ENCODE data around the gene CBLN3. TPM values are rescaled to one million over a fixed set of nuclear protein-coding genes. Genes with fewer than 3 reads are reported as not detected.

The CBLN3 gene
- total RNA-seq, 1 donor from 2014 or later, result 1.3 TPM

- TF ChIP-seq, protein P1, sequence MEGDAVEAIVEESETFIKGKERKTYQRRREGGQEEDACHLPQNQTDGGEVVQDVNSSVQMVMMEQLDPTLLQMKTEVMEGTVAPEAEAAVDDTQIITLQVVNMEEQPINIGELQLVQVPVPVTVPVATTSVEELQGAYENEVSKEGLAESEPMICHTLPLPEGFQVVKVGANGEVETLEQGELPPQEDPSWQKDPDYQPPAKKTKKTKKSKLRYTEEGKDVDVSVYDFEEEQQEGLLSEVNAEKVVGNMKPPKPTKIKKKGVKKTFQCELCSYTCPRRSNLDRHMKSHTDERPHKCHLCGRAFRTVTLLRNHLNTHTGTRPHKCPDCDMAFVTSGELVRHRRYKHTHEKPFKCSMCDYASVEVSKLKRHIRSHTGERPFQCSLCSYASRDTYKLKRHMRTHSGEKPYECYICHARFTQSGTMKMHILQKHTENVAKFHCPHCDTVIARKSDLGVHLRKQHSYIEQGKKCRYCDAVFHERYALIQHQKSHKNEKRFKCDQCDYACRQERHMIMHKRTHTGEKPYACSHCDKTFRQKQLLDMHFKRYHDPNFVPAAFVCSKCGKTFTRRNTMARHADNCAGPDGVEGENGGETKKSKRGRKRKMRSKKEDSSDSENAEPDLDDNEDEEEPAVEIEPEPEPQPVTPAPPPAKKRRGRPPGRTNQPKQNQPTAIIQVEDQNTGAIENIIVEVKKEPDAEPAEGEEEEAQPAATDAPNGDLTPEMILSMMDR (conservative IDR thresholded peaks at IDR 0.05; ENCODE audit: low read depth, low read length), result no peak
- no peak overlapping the region for H3K4me3 ChIP-seq (ENCODE audit: low read depth, low read length)
- DNase-seq (ENCODE audit: low read depth), result no peak
Observed at GRCh38 chr14:24385524-24385923, 43.9 kb downstream of the CBLN3 start.

DNA sequence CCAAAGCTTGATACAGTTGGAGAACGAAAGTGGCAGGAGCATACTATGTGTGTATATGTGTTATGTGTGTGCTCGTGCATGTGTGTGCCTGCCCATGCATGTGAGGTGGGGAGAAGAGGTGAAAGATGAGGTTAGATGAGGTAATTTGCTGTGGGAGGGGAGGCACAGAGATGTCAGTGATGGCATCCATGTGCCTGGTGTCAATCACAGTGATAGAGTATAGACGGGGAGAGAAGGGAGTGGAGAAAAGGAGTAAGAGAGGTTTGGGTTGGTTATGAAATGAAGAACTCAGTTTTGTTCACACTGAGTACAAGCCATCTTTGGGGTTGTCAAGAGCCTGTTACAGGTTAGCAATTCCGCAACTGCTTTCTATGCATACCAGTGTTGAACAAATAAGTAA is 45.3 kb downstream of the CBLN3 start:
- TF ChIP-seq, protein P1 (conservative IDR thresholded peaks at IDR 0.05; ENCODE audit: low read depth, low read length), result no peak
- H3K4me3 ChIP-seq (ENCODE audit: low read depth, low read length), result no peak overlapping the region
- no peak for DNase-seq (ENCODE audit: low read depth)

GRCh38 chr14:24382064-24382371 is 47.5 kb downstream of the CBLN3 start:
- H3K4me3 ChIP-seq (ENCODE audit: low read depth, low read length), result no peak overlapping the region
- DNase-seq (ENCODE audit: low read depth), result no peak
- TF ChIP-seq, protein P1 (conservative IDR thresholded peaks at IDR 0.05; ENCODE audit: low read depth, low read length), result no peak

DNA sequence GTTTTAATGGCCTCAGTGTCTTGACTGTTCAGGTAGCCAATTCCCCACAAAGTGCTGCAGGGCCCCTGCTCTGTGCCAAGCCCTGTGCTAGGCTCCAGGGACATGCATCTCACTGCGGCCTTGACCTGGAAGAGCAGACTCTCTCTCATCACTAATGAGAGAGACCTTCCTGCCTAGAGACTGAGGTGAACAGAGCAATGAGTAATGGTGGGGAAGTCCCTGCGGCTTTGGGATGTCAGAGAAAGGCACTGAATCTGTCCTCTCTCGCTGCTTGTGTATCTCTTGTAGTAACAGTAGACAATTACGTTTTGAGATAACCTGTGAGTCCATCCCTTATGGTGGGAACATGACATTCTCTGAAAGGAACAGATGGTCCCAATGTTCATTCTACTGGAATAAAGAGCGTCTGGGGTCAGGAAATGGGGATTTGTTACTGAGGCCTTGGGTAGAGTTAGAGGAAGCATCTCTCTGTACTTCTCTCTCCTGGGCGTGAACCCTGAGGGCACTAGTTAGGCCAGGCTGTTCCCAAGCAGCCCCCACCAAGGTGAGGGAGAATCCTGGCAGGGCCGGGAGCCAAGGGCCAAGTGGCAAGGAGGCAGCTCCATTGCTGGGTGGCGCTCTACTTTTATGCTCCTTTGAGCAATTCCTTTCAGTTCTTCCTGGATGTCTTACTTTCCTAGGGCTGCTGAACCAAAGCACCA is 48.0 kb downstream of the CBLN3 start:
- no peak for DNase-seq (ENCODE audit: low read depth)
- TF ChIP-seq, protein P1 (conservative IDR thresholded peaks at IDR 0.05; ENCODE audit: low read depth, low read length), result no peak
- H3K4me3 ChIP-seq (ENCODE audit: low read depth, low read length), result no peak overlapping the region

DNA sequence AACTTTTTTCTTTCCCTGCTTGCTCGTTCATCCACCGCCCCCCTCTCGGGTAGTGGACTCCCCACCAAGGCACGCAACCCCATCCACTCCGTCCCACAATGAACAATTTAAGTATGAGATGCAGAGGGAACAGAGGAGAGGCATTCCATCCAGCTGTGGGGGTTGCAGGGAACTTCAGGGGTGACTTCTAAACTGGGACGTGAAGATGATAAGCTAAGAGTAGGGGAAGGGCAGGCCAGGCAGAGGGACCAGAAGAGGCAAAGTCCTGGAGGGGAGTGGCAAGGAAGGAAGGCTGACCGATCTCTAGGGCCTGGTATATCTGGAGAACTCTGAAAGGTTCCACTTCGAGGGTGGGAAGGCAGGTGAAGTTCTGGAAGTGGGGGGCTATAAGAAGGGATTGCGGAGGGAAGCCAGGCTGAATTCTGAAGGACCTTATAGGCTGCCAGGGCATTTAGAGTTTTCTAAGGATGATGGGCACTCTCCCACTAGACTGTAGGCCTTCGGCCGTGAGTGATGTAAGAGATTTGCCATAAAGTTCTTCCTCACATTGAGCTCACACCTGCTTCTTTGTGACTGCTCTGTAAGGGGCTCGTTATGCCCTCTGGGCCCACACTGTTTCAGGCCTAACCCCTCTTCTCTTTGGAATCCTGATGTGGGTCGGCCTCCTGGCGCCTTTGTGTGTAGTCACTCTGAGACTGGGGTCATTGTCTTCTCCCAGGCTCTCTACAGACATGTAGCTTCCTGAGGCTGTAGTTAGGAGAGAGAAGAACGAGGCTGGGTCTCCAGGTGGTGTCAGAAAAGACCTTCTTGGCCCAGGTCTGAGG is 49.3 kb downstream of the CBLN3 start:
- TF ChIP-seq, protein P1 (conservative IDR thresholded peaks at IDR 0.05; ENCODE audit: low read depth, low read length), result no peak
- DNase-seq (ENCODE audit: low read depth), result no peak
- no peak overlapping the region for H3K4me3 ChIP-seq (ENCODE audit: low read depth, low read length)

GRCh38 chr14:24378981-24379906 is 50.2 kb downstream of the CBLN3 start:
- DNase-seq (ENCODE audit: low read depth), result no peak
- H3K4me3 ChIP-seq (ENCODE audit: low read depth, low read length), result no peak overlapping the region

More at GRCh38 chr14:24378981-24379906, 50.2 kb downstream of the CBLN3 start:
- TF ChIP-seq, protein P1 (conservative IDR thresholded peaks at IDR 0.05; ENCODE audit: low read depth, low read length), result no peak

Data from epithelial cell of proximal tubule (primary cell).